ENCODE measurements around the gene DMRT1.
"Not testable (repeated sequence)": the region's sequence is repeated elsewhere in the genome, so short reads cannot be mapped to it uniquely, and the experiment has no call there.

The DMRT1 gene

DNA sequence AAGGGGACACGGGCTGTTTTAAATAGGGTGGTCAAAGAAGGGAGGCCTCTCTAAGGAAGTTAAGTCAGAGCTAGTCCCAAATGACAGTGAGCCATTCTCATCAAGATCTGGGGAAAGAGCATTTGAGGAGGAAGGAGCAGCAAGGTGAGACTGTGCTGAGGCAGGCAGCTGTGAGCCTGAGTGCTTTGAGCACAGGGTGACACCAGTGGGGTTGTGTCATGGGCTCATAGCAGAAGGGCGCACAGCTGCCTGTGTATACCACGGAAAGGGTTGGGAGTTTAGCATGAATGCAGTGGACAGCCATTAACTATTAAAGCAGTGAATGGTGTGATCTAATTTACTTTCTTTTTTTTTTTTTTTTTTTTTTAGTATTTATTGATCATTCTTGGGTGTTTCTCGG lies 19.2 kb downstream of the DMRT1 start:
- no peak for DNase-seq (ENCODE audit: low spot score)

GRCh38 chr9:861525-861924 lies 20.0 kb downstream of the DMRT1 start:
- not testable (repeated sequence) for DNase-seq (ENCODE audit: low spot score)

DNA sequence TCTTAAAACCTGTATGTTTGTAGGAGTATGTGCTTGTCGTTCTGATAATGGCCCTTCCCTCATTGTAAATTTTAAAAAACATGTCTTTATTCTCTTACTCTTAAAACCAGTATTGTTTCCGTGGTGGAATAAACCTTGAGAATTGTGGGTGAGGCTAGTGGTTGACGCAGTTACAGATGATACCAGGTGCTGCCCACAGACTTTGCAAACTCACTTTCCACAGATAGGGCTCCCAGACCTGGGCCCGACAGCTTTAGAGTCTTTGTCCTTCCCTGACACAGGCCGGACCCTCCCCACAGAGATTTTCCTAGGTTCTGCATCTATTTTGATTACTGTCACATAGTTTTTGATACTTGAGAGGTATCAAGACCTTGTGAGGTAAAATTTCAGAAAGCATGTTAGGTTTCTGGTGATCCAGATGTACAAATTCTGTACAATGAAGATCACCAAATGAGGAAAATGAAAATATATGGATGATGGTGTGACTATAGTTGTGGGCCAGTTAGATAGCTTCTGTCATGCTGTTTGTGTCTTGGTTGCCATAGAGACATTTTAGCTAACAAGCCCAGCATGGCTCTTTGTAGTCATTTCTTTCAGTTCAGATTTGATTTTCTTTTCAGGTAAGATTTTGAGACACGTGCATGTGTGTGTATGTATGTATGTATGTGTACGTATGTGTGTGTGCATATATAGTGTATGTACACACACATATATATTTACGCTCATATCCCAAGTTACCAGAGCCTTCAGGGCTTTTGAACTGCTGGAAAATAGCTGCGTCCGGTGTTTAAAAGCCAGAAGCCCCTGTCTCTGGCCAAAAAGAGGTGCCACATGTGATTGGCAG lies 33.8 kb downstream of the DMRT1 start:
- DNase-seq (ENCODE audit: low spot score) = no peak

DNA sequence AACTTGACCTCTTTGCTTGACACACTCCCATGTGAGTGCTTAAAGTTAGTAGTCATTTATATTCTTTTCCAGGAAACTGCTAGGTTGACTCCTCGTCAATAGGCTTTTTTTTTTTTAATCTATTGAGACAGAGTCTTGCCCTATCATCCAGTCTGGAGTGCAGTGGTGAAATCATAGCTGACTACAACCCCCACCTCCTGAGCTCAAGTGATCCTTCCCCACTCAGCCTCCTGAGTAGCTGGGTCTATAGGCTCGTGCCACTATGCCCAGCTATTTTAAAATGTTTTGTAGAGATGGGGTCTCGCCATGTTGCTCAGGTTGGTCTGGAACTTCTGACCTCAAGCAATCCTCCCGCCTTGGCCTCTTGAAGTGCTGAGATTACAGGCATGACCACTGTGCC lies 34.9 kb downstream of the DMRT1 start:
- no peak for DNase-seq (ENCODE audit: low spot score)

DNA sequence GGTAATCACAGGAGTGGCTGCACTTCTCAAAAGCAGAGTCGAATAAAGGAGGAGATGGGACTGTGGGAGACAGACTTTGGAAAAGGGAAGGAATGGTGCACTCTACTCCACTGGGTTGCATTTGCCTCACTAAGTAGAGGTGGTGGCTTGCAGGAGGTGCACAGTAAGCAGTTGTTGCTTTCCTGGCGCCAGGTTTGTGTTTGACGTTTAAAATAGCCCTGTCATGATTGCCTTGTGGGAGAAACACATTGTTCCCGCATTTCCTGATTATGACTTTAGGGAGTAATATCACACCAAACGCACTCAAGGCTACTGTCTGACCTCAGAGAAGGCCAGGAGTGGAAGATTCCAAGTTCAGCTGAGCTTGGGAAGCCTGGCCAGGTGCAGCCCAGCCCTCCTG lies 36.7 kb downstream of the DMRT1 start:
- DNase-seq (ENCODE audit: low spot score) = no peak

DNA sequence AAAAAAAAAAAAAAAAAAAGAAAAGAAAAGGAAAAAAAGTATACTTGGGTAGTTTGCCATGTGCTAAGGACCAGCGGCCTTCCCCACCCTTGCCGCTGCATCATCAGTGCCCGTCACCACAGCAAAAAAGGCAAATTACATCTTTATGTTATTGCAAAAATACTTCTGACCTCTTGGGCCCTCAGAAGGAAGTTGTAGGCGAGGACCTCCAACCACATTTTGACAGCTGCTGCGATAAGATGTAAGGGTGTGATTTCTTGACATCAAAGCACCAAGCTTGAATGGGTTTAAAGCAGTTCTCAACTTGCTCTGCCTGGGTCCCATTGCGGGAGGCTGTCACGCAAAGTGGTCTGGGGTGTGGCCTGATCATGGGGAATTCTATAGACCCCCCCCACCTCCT lies 39.2 kb downstream of the DMRT1 start:
- DNase-seq (ENCODE audit: low spot score) = no peak

GRCh38 chr9:882416-882924 lies 41.0 kb downstream of the DMRT1 start:
- no peak for DNase-seq (ENCODE audit: low spot score)

DNA sequence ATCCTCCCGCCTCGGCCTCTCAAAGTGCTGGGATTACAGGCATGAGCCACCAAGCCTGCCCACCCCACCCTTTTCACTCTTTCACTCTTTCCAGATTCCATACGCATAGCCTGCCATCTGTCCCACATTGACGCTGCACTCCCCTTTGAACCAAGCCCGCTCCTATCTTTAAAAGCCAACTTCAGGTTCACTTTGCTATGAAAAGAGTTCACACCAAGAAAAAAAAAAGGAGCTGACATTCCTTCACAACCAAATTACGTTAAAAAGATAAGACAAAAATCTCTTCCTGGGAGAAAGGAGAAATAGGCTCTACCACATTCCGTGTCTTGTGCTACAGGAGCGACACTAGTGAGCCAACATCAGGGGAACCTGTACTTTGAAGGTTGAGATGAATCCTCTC lies 41.5 kb downstream of the DMRT1 start:
- no peak for DNase-seq (ENCODE audit: low spot score)

DNA sequence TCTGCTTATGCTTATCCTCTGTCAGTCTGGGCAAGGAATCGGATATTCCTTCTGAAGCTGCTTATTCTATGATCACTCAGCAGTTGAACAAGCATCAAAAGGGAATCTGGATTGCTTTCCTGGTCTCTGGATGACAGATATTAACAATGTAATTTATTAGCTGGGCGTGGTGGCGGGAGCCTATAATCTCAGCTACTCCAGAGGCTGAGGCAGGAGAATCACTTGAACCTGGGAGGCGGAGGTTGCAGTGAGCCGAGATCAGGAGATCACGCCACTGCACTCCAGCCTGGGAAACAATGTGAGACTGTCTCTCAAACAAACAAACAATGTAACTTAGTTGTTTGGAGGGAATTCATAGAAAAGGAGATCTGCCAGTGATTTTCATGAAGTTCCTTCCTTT lies 45.4 kb downstream of the DMRT1 start:
- no peak for DNase-seq (ENCODE audit: low spot score)

- DNase-seq (ENCODE audit: low spot score) = no peak
Observed at GRCh38 chr9:892123-892522, 50.6 kb downstream of the DMRT1 start.

DNA sequence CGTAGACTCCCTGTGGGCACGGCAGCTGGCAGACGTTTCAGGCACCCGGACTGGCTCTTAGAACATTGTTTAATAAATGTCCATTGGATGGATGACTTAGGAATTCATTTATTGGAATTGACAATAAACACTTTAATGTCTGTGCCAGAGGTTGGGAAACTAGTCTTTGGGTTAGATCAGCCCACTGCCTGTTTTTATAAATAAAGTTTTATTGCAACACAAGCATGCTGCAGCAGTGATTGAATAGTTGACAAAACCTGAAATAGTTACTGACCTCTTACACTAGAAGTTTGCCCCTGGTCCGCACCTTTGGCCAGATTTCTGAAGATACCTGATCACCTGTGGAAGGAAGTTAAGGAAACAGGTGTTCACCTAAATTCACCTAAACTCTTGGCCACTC lies 51.6 kb downstream of the DMRT1 start:
- no peak for DNase-seq (ENCODE audit: low spot score)

DNA sequence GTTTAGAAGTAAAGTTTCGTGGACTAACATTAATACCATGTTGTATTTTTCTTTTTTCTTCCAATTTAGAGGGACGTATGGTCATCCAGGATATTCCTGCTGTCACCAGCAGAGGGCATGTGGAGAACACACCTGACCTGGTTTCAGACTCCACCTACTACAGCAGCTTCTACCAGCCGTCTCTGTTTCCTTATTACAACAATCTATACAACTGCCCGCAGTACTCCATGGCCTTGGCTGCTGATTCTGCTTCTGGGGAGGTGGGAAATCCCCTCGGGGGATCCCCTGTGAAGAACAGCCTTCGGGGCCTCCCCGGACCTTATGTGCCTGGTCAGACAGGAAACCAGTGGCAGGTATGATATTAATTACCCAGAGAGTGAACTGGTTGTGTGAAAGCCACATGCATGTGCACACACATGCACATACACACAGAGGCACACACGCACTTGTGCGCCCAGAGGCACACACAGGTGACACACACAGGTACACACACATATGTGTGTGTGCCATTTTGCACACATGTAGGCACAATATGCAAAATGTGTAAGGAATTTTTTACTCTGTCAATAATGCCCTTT lies 52.4 kb downstream of the DMRT1 start:
- peak; percentile 48 for DNase-seq (ENCODE audit: low spot score)

DNA sequence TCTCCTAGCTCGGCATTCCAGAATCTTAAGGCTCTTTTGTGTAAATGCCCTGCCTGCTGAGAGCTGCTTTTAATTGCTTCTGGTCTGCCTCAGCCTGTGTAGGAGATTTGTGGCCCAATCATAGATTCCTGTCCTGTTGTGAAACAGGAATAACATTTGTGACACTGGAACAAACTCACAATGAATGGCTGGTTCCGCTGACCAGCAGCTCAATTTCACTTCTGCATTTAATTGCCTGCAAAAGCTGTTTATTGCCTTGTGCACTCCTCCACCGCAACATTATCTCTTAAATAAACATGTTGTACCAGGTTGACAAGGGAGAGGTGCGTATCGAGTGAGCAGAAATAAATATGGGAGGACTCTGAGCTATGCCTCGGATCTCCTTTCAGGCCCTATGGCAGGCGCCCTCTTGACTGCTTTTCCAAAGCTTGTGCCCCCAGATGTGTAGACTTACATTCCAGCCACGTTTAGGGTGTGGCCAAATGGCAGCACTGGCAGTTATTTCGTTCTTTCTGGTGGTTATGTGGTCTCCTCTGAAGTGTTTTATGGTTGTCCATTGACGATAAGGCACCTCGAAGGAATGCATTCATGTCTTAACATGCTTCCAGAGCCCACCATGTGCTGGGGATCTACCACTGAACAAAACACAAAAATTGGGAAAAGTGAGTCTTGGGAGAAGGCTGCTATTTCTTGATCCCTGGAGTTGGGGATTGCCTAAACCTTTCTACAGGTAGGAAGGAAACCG lies 58.1 kb downstream of the DMRT1 start:
- DNase-seq (ENCODE audit: low spot score) = no peak

- no peak for DNase-seq (ENCODE audit: low spot score)
Observed at GRCh38 chr9:903886-904285, 62.4 kb downstream of the DMRT1 start.

- no peak for DNase-seq (ENCODE audit: low spot score)
Observed at GRCh38 chr9:905906-906305, 64.4 kb downstream of the DMRT1 start.

DNA sequence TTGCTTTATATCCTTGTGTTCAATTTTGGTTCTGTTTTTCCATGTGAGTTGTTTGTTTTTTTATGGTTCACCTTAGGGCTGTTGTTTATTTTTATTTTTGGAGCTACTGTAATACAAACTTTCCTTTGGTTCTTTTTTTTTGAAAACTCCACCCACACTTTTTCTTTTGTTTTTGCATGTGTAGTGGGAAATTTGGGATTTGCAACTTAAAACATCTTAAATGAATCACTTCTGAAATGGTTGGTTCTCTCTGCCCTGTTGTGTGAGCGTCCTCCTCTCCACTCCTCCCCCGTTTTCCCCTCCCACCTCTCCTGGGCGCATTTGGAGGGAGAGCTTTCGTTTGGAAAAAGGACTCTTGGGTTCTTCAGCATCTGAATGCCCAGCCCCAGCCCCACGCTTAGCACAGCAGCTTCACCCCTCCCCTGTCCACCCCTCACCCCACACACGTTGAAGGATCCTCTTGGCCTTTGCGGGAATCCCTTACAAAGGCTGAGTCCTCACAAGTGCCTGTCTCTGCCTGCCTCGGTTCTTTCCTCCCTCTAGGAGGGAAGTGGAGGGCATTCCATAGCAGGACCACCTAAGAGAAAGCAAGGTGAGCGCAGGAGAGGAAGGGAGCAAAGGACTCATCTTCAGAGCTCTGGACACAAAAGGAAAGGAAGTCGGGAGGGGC lies 67.2 kb downstream of the DMRT1 start:
- no peak for DNase-seq (ENCODE audit: low spot score)

GRCh38 chr9:911005-911404 lies 69.5 kb downstream of the DMRT1 start:
- no peak for DNase-seq (ENCODE audit: low spot score)

DNA sequence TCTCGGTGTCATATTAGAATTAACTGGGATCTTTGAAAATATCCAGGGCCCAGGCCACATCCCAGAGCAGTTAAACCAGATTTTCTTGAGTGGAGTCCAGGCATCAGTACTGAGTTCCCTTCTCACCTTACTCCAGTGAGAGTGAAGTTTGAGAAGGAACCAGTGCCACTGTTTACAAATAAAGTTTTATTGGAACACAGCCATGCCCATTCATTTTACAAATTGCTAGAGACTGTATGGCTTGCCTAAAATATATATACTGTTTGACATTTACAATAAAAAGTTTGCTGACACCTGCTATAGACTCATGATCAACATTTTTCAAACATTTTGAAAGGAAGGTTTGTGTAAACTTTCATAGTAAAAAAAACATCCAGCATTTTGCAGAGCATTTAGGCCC lies 71.3 kb downstream of the DMRT1 start:
- no peak for DNase-seq (ENCODE audit: low spot score)

DNA sequence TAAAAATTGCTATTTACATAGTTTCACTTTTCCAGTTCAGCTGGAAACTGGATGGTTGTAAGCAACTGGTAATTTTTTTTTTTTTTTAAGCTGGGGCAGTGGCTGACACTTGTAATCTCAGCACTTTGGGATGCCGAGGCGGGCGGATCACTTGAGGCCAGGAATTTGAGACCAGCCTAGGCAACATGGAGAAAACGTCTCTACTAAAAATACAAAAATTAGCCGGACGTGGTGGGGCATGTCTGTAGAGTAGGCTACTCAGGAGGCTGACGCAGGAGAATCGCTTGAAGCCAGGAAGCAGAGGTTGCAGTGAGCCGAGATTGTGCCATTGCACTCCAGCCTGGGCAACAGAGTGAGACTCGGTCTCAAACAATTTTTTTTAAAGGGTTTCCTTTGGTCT lies 72.0 kb downstream of the DMRT1 start:
- not testable (repeated sequence) for DNase-seq (ENCODE audit: low spot score)

DNA sequence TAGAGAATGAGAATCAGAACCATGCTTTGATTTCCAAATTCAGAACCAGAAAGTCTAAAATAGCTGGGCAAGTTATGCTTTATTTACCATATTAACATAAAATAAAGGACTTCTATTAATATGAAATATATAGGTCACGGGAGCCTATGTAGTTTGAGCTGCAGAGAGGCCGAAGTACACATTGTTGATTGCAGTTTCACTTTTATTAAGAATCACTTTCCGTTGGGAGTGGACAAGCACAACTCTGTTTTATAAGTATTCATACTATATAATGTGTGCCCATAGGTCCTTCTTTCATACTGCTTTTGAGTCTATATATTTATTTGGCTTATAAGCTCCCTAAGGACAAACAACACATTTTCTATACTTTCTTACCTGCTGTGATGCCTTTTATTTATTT lies 76.2 kb downstream of the DMRT1 start:
- no peak for DNase-seq (ENCODE audit: low spot score)

DNA sequence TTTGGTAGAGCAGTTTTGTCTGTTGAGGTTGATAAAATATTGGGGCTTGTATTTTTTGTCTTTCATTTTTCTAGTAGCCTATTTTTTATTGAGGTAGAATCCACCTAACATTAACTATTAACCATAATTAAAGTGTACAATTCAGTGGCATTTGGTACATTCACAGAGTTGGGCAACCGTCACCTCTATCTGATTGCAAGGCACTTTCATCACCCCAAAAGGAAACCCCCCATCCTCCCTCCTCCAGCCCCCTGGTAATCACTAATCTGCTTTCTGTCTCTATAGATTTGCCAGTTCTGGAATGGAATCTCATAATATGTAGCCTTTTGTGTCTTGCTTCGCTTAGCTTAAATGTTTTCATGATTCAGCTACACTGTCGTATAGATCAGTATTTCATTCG lies 79.4 kb downstream of the DMRT1 start:
- no peak for DNase-seq (ENCODE audit: low spot score)

GRCh38 chr9:922171-922570 lies 80.7 kb downstream of the DMRT1 start:
- no peak for DNase-seq (ENCODE audit: low spot score)

Data from CD4-positive, alpha-beta T cell treated with Interleukin-6 at 100 ng/mL for 8 hours (primary cell).